Lower leg skin (tissue), 3 donors: Measurements from ENCODE around the gene FBXW8.

Source experiments
- POLR2A ChIP-seq, 2 donors: fragments of 450-650 bp; IDR thresholded peaks; one replicate each; pipeline ENCODE4 v1.6.1; 2016 to 2017; ENCODE audit warnings: antibody characterized with exemption in 2 of 2, mild to moderate bottlenecking in 1 of 2, moderate library complexity in 1 of 2
- TF ChIP-seq, protein P1 (sequence below), 3 donors: fragments of 450-650 bp; IDR thresholded peaks; one replicate each; pipeline ENCODE4 v1.5.1; 2016; ENCODE audit warnings: antibody characterized with exemption in 3 of 3, mild to moderate bottlenecking in 3 of 3, moderate library complexity in 2 of 3

GRCh38 chr12:116910280-116910644 is 488 bp upstream of the FBXW8 start:
- TF ChIP-seq, protein P1, sequence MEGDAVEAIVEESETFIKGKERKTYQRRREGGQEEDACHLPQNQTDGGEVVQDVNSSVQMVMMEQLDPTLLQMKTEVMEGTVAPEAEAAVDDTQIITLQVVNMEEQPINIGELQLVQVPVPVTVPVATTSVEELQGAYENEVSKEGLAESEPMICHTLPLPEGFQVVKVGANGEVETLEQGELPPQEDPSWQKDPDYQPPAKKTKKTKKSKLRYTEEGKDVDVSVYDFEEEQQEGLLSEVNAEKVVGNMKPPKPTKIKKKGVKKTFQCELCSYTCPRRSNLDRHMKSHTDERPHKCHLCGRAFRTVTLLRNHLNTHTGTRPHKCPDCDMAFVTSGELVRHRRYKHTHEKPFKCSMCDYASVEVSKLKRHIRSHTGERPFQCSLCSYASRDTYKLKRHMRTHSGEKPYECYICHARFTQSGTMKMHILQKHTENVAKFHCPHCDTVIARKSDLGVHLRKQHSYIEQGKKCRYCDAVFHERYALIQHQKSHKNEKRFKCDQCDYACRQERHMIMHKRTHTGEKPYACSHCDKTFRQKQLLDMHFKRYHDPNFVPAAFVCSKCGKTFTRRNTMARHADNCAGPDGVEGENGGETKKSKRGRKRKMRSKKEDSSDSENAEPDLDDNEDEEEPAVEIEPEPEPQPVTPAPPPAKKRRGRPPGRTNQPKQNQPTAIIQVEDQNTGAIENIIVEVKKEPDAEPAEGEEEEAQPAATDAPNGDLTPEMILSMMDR (IDR thresholded peaks at IDR 0.05), result no peak
- no peak for TF ChIP-seq POLR2A (IDR thresholded peaks at IDR 0.05)
